ENCODE measurements around the gene CHRNA5.

DNA sequence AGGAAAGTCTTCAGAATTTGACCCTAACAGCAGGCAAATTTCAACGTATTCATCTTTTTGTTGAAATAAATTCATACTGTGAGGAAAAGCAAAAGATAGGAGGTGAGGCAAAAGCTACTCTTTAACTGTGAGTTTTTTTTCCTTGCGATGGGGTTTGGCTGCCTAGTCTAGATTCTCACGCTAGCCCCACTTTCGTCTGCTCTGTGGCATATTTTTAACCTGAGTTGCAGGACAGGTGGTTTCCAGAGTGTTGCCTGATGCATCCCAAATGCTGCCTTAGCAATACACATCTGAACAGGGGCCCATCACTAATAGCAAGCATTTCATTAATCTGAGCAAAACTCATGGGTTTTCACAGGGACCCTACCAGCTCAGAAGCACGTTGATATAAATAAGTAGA, 13.4 kb upstream of the CHRNA5 start:
- TF ChIP-seq, protein P1, sequence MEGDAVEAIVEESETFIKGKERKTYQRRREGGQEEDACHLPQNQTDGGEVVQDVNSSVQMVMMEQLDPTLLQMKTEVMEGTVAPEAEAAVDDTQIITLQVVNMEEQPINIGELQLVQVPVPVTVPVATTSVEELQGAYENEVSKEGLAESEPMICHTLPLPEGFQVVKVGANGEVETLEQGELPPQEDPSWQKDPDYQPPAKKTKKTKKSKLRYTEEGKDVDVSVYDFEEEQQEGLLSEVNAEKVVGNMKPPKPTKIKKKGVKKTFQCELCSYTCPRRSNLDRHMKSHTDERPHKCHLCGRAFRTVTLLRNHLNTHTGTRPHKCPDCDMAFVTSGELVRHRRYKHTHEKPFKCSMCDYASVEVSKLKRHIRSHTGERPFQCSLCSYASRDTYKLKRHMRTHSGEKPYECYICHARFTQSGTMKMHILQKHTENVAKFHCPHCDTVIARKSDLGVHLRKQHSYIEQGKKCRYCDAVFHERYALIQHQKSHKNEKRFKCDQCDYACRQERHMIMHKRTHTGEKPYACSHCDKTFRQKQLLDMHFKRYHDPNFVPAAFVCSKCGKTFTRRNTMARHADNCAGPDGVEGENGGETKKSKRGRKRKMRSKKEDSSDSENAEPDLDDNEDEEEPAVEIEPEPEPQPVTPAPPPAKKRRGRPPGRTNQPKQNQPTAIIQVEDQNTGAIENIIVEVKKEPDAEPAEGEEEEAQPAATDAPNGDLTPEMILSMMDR (IDR thresholded peaks at IDR 0.05): no peak
- no peak for TF ChIP-seq POLR2A (IDR thresholded peaks at IDR 0.05)
